Measurements from ENCODE around the gene NR5A1. TPM values are rescaled to one million over a fixed set of nuclear protein-coding genes. Genes with fewer than 3 reads are reported as not detected.
A peak's percentile ranks its signal among the peaks of the same experiment; 100 is the strongest.

Gene NR5A1
- total and polyA plus RNA-seq, 10 of the 15 experiments (the other 5 are each of a cell fraction or from before 2014, with no cell fraction given): 0.06 to 0.24 (median 0.08) TPM; not detected in 5

- no peak for DNase-seq (ENCODE audit: low read depth, low spot score)
- Histone ChIP-seq H3K4me1 (ENCODE audit: control insufficient read depth, insufficient read depth, low read length) (peaks cover 31% of the 10 kb centered on the region), H4K20me1 (ENCODE audit: control insufficient read depth, insufficient read depth) (no peaks in the 10 kb centered on the region), H3K9ac (ENCODE audit: control insufficient read depth, insufficient read depth, low read length) (no peak overlapping the region), H3K4me2 (ENCODE audit: control insufficient read depth, insufficient read depth) (peak overlapping the region; percentile 2; the same call in 1 of the 2 replicates), H3K4me3 (no peak overlapping the region), H3K79me2 (ENCODE audit: control insufficient read depth, insufficient read depth, low read length) (no peaks in the 10 kb centered on the region), H3K9me3 (replicated peaks; ENCODE audit: control insufficient read depth, insufficient read depth, low read length) (no peaks in the 10 kb centered on the region), H3K36me3 (ENCODE audit: control insufficient read depth in 2 of 2, insufficient read depth in 2 of 2, low read length in 1 of 2) (no peaks in the 10 kb centered on the region), H2AFZ (ENCODE audit: control insufficient read depth, low read depth, low read length) (no peak overlapping the region), H3K27ac (ENCODE audit: control insufficient read depth, insufficient read depth) (no peak overlapping the region), H3K27me3 (replicated peaks in 1 of 2; ENCODE audit: control insufficient read depth in 2 of 2, insufficient read depth in 2 of 2, low read length in 1 of 2) (no peaks in the 10 kb centered on the region; a peak in 1 of 4 replicates)
- no peak for ATAC-seq
- in situ Hi-C loops (cut with MboI): no loop called here
- ChIA-PET RAD21 (ENCODE audit: unreplicated experiment) (no interaction called here), CTCF (no interaction called here), SMC1A (ENCODE audit: uncharacterized antibody, unreplicated experiment) (interaction anchor here (1.1 kb wide), 1 partner anchor 41 kb away, joined by 4 read pairs; no protein-coding TSS in a partner anchor), POLR2A (no interaction called here)
- FAIRE-seq: no peak
- no peak for TF ChIP-seq MEF2A (IDR thresholded peaks at IDR 0.05; ENCODE audit: insufficient read depth, low read depth, low read length)
- no peak for TF ChIP-seq SIN3A (IDR thresholded peaks at IDR 0.05; ENCODE audit: low read depth, low read length)
- TF ChIP-seq CEBPB (IDR thresholded peaks at IDR 0.05; ENCODE audit: borderline replicate concordance in 1 of 2, low read depth in 2 of 2, low read length in 2 of 2): no peak
- TF ChIP-seq SIX5 (IDR thresholded peaks at IDR 0.05; ENCODE audit: low read depth, low read length, severe bottlenecking): no peak
- no peak for TF ChIP-seq CHD1 (IDR thresholded peaks at IDR 0.05; ENCODE audit: low read depth, low read length)
- TF ChIP-seq SMAD1 (IDR thresholded peaks at IDR 0.05; ENCODE audit: low read depth, partially characterized antibody): no peak
- no peak for TF ChIP-seq KDM1A (IDR thresholded peaks at IDR 0.05; ENCODE audit: borderline replicate concordance)
- no peak for TF ChIP-seq NR2C2 (IDR thresholded peaks at IDR 0.05; ENCODE audit: borderline replicate concordance, control insufficient read depth, insufficient read length, low read depth)
- no peak for TF ChIP-seq SKIL (IDR thresholded peaks at IDR 0.05; ENCODE audit: low read depth, poor library complexity, severe bottlenecking)
- TF ChIP-seq RCOR1 (conservative IDR thresholded peaks at IDR 0.05; ENCODE audit: low read depth, low read length): no peak
- TF ChIP-seq CBFB (IDR thresholded peaks at IDR 0.05; ENCODE audit: low read depth): no peak
- TF ChIP-seq PBX3 (IDR thresholded peaks at IDR 0.05; ENCODE audit: insufficient replicate concordance, low read depth, low read length): no peak
- no peak for TF ChIP-seq BCLAF1 (IDR thresholded peaks at IDR 0.05)
- TF ChIP-seq RB1 (IDR thresholded peaks at IDR 0.05; ENCODE audit: borderline replicate concordance): no peak
- intact Hi-C loops (cut with micrococcal nuclease; ENCODE audit: unreplicated experiment): no loop called here
- BruUV-seq (replicated peaks): no TSS peak
- 65% methylated on average over 31 of the region's 31 CpGs for WGBS (ENCODE audit: insufficient coverage, insufficient replicate concordance, low lambda C conversion rate, missing lambda C conversion rate)
Measured at GRCh38 chr9:124495126-124496074, 11.8 kb downstream of the NR5A1 start.
